Measurements from ENCODE around the gene TENM3. TPM values are rescaled to one million over a fixed set of nuclear protein-coding genes. Genes with fewer than 3 reads are reported as not detected.

TENM3 gene
- total and polyA plus RNA-seq, 2 experiments from 2014 or later, result 16.1 to 70.9 TPM

DNA sequence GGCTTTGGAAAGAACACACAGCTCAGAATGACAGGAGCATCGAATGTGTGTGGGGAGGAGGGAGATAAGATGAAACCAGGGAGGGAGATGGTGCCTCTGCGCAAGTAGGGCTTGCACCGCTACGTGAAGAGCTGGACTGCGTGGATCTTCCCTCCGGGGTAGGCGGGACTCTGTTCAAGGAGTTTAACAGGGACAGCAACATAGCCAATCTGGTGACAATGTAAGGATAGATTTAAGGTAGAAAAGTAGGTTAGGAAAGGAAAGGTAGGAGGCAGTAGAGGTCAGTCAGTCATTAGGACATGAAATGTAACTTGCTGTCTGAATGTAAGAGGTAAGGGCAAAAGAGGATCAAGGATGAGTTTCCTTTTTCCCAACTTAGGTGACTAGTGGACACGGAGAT lies 521.4 kb downstream of the TENM3 start:
- Histone ChIP-seq H3K4me3 (no peak overlapping the region), H3K4me2 (peak overlapping the region; percentile 54), H3K9me2 (replicated peaks; ENCODE audit: insufficient read depth) (no peaks in the 10 kb centered on the region), H4K20me1 (ENCODE audit: insufficient read depth, poor library complexity, severe bottlenecking) (no peaks in the 10 kb centered on the region), H3K4me1 (ENCODE audit: insufficient read depth) (no peaks in the 10 kb centered on the region), H2AFZ (no peak overlapping the region), H3K27ac (peak overlapping the region; percentile 35), H3K27me3 (no peaks in the 10 kb centered on the region), H3K36me3 (replicated peaks; ENCODE audit: insufficient read depth, low read depth) (no peaks in the 10 kb centered on the region), H3K79me2 (no peaks in the 10 kb centered on the region), H3K9me3 (ENCODE audit: low read depth) (no peaks in the 10 kb centered on the region)
- DNase-seq (ENCODE audit: low spot score), result peak; percentile 4
- 92% methylated on average over 8 of the region's 8 CpGs for WGBS (ENCODE audit: low lambda C conversion rate, missing lambda C conversion rate)
- TF ChIP-seq EZH2phosphoT487 (IDR thresholded peaks at IDR 0.05; ENCODE audit: low read depth, severe bottlenecking, unreplicated experiment) (no peak), EZH2 (IDR thresholded peaks at IDR 0.05; ENCODE audit: borderline replicate concordance) (no peak)
- TF ChIP-seq, protein P1, sequence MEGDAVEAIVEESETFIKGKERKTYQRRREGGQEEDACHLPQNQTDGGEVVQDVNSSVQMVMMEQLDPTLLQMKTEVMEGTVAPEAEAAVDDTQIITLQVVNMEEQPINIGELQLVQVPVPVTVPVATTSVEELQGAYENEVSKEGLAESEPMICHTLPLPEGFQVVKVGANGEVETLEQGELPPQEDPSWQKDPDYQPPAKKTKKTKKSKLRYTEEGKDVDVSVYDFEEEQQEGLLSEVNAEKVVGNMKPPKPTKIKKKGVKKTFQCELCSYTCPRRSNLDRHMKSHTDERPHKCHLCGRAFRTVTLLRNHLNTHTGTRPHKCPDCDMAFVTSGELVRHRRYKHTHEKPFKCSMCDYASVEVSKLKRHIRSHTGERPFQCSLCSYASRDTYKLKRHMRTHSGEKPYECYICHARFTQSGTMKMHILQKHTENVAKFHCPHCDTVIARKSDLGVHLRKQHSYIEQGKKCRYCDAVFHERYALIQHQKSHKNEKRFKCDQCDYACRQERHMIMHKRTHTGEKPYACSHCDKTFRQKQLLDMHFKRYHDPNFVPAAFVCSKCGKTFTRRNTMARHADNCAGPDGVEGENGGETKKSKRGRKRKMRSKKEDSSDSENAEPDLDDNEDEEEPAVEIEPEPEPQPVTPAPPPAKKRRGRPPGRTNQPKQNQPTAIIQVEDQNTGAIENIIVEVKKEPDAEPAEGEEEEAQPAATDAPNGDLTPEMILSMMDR (IDR thresholded peaks at IDR 0.05; ENCODE audit: poor library complexity), result no peak

DNA sequence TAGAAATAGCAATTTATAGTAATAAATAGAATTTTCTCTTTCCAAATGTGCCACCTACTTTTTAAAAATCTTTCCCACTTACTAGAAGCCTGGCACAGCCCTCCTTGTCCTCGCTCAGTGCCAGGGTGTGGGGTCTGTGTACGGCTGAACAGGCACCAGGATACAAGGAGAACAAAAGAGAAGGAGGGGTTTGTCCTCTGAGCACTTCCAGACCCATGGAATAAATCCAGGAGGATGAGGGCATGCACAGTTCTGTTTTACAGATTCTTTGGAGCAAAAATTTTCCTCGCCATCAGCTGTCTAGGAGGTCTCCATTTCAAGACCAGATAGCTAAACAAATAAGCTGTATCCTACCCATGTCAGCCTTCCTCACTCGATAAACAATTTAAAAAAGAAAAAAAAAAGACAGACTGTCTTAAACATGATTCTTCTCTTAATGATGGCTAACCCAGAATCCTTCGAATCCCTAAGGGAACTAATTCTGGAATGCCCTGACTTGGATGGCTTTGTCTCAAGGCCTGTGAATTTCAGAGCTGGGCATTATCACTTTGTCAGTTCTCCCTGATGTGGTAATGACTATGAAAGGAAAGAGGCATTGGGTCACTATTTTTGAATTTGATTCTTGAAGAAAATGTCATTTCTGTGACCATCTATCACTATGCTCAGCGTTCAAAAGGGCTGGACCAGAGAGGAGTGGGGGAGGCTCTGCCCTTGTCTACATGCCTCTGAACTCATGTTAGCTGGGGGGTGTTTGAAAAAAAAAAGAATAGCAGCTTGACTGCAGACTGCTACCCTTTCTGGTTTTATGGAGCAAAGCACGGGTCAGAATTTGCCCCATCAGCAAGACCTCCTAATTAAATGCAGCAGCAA lies 523.0 kb downstream of the TENM3 start:
- no peaks in the 10 kb centered on the region for H4K20me1 ChIP-seq (ENCODE audit: insufficient read depth, poor library complexity, severe bottlenecking)
- H3K9me2 ChIP-seq (replicated peaks; ENCODE audit: insufficient read depth), result no peaks in the 10 kb centered on the region
- no peaks in the 10 kb centered on the region for H3K9me3 ChIP-seq (ENCODE audit: low read depth)
- no peak overlapping the region for H3K27ac ChIP-seq
- TF ChIP-seq EZH2 (IDR thresholded peaks at IDR 0.05; ENCODE audit: borderline replicate concordance), result no peak
- TF ChIP-seq EZH2phosphoT487 (IDR thresholded peaks at IDR 0.05; ENCODE audit: low read depth, severe bottlenecking, unreplicated experiment), result no peak
- TF ChIP-seq, protein P1 (IDR thresholded peaks at IDR 0.05; ENCODE audit: poor library complexity), result no peak
- no peaks in the 10 kb centered on the region for H3K79me2 ChIP-seq
- H3K27me3 ChIP-seq, result no peaks in the 10 kb centered on the region
- 81% methylated on average over 7 of the region's 7 CpGs for WGBS (ENCODE audit: low lambda C conversion rate, missing lambda C conversion rate)
- H3K36me3 ChIP-seq (replicated peaks; ENCODE audit: insufficient read depth, low read depth), result no peaks in the 10 kb centered on the region
- H3K4me2 ChIP-seq, result no peak overlapping the region
- no peak overlapping the region for H3K4me3 ChIP-seq
- no peak overlapping the region for H2AFZ ChIP-seq
- no peak for DNase-seq (ENCODE audit: low spot score)
- peaks cover 5% of the 10 kb centered on the region for H3K4me1 ChIP-seq (ENCODE audit: insufficient read depth)

DNA sequence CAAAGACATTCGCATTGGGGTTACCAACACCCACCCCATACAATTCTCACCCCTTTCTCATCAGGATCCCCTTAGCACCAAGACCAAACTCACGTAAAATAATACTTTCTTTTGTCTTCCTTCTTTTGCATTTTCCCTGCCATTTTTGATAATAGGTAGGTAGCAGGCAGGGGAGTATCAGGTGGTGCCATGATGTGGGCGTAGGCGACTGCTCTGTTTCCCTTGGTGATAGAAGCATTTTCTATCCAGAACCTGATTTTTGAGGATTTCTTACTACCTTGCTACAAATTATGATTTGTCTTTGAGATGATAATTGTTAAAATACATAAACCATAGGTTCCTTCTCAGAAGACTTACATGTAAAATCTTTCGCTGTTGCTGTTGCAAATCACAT lies 523.7 kb downstream of the TENM3 start:
- Histone ChIP-seq H3K27me3 (no peaks in the 10 kb centered on the region), H3K9me2 (replicated peaks; ENCODE audit: insufficient read depth) (no peaks in the 10 kb centered on the region), H4K20me1 (ENCODE audit: insufficient read depth, poor library complexity, severe bottlenecking) (no peaks in the 10 kb centered on the region), H3K4me2 (no peak overlapping the region), H3K4me3 (no peak overlapping the region), H3K79me2 (no peaks in the 10 kb centered on the region), H3K27ac (no peak overlapping the region), H3K9me3 (ENCODE audit: low read depth) (no peaks in the 10 kb centered on the region), H2AFZ (no peak overlapping the region), H3K36me3 (replicated peaks; ENCODE audit: insufficient read depth, low read depth) (no peaks in the 10 kb centered on the region), H3K4me1 (ENCODE audit: insufficient read depth) (peaks cover 5% of the 10 kb centered on the region)
- no peak for TF ChIP-seq EZH2phosphoT487 (IDR thresholded peaks at IDR 0.05; ENCODE audit: low read depth, severe bottlenecking, unreplicated experiment)
- TF ChIP-seq EZH2 (IDR thresholded peaks at IDR 0.05; ENCODE audit: borderline replicate concordance), result no peak
- TF ChIP-seq, protein P1 (IDR thresholded peaks at IDR 0.05; ENCODE audit: poor library complexity), result no peak
- 97% methylated on average over 5 of the region's 5 CpGs for WGBS (ENCODE audit: low lambda C conversion rate, missing lambda C conversion rate)
- DNase-seq (ENCODE audit: low spot score), result no peak

Measured in hepatocyte (in vitro differentiated cells).